NCI-H460 (cell line): Measurements from ENCODE around the gene MAP4K4. TPM values are rescaled to one million over a fixed set of nuclear protein-coding genes. Genes with fewer than 3 reads are reported as not detected.

Experiments used
- DNase-seq: peaks from one replicate; pipeline ENCODE4 v3.0.0-alpha.2; 2016; ENCODE audit warnings: low read depth; ENCODE audit errors: extremely low read depth
- polyA plus RNA-seq: library from polyadenylated mRNA; depleted of rRNA; stranded (reverse); fragments of >200 nt; gene quantifications from 2 replicates; pipeline ENCODE4 v1.2.3, GENCODE V29; 2014; cell fraction: nucleus; rRNA removed
- total RNA-seq: library from RNA; depleted of rRNA; stranded (reverse); fragments of >200 nt; shearing (Covaris generic); gene quantifications from 2 replicates; pipeline ENCODE4 v1.2.3, GENCODE V29; 2014; rRNA removed

MAP4K4 gene
- 35.6 and 40.2 TPM in 2 replicates for total RNA-seq
- 16.3 and 16.8 TPM in 2 replicates for polyA plus RNA-seq

- DNase-seq = peak; percentile 73
These were observed at the start of gene MAP4K4 for GRCh38 chr2:101697124-101698013. Gene MAP4K4 (plus strand): TSS chr2:101697707. CDS start chr2:101698081, 374 bp downstream.

- no peak for DNase-seq
These were observed 44.0 kb upstream of the MAP4K4 start for GRCh38 chr2:101653469-101653868.

DNA sequence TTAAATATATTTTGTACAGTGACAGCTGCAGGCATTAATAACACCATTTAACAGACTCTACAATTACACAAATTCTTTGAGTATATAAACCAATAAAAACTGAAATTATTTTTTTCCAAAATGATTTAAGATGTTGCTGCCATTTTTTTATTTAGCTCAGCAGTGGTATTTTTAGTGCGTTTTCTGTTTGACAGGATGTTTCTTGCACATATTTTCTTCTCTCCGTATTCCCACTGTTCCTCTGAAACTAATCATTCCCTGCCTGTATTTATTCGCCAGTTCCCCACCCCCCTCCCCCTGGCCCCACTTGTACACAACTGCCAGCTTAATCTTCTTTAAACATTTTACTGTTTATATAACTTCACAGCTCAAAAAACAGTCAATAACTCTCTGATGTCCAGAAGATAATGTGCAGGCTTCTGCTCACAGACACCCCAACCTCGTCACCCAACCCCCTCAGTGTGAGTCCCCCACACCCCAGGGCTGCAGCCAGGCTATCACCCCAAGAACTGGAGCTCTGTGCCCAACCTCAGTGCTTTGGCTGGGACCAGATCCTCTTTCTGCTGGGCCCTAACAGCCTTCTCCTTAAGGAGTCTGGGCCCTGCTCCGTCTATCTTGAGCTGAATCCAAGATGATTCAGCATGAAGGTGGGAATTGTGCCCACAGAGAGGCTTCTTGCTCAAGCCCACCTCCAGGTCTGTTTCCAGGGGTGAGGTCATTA lies 41.6 kb upstream of the MAP4K4 start:
- no peak for DNase-seq

DNA sequence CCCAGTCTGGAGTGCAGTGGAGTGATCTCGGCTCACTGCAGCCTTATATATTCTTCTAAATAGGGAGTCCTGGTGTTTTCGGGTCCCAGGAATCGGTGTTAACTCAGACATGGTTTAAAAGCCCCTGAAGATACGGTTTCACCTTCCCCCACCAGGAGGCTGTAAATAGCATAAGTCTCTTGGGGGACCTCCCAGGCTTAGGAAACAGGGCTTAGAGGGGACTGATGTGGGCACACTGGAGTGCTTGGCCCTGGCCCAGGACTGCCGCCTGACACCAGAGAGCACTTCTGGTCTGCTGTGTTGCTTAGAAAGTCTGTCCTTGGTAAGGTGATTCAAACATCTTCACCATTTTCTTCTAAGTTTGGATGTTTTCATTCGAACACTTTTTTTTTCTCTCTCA lies 39.7 kb upstream of the MAP4K4 start:
- no peak for DNase-seq

DNA sequence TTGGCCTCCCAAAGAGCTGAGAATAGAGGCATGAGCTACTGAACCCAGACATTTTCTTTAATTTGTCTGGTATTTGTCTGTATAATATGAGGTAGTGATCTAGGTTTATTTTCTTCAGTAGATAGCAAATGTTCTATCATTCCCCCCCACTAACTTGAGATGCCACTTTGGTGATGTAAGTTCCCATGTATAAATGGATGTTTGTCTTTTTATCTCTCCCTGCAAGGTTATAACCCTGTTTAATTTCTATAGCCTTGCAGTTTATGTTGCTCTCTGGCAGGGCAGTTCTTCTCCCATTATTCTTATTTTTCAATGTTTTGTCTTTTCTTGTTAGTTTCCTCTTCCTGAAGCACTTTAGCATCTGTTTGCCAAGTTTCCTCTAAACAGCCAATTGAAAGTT lies 39.1 kb upstream of the MAP4K4 start:
- DNase-seq = no peak

DNA sequence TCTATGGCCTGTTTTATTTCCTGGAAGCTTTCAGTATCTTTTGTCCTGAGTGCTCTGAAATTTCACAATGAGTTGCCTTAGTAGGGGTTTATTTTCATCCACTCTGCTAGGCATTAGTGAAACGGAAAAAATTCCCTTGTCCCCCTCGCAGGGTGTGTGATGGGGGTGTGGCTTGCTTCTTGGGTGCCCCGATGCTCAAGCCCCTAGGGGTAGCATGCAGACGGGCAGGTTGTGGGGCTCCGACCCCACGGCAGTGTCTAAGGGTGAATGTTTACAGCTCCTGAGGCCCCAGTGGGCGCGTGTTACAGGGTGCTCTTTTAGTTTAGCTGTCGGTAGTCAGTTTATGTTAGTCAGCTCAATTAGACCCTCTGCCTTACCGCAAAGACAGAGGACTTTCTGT lies 32.2 kb upstream of the MAP4K4 start:
- no peak for DNase-seq

DNA sequence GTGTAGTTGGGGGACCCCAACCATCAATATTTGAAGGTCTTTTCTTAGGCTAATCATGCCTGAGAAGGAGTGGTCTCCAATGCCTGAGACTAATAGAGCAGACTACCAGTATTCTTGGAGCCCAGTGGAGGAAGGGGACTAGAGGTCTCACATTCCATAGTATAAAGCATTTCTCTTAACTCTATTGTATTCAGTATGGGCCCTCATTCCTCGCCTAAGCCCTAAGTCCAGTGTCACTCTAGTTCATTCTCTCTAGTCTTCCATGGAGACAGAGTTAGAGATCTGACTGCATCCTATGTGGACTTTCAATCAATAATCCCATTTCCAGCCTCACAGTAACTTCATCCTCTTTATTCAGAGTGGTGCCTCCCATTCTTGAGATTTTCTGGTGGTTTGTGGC lies 29.7 kb upstream of the MAP4K4 start:
- no peak for DNase-seq

- DNase-seq = no peak
These were observed 25.5 kb upstream of the MAP4K4 start for GRCh38 chr2:101672047-101672446.

GRCh38 chr2:101673920-101674319 lies 23.6 kb upstream of the MAP4K4 start:
- no peak for DNase-seq

GRCh38 chr2:101675512-101675911 lies 22.0 kb upstream of the MAP4K4 start:
- DNase-seq = no peak

DNA sequence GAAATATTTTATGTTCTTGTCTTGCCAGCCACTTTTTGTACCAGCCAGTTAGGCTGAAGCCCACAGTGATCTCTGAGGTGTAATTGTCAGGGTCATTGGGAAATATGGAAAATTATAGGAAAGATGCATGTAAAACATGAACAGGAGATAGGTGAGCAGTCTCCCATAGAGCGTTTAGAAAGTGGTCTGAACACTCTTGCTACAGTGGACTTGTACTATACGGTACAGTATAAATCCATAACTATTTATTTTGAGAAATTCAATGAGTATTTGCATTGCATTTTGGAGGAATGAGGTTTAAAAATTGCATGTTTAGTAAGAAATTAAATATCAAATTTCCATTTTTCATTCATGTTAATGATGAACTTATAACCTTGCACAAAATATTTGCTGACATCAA lies 20.8 kb upstream of the MAP4K4 start:
- no peak for DNase-seq

- DNase-seq = no peak
These were observed 19.8 kb upstream of the MAP4K4 start for GRCh38 chr2:101677658-101678057.

DNA sequence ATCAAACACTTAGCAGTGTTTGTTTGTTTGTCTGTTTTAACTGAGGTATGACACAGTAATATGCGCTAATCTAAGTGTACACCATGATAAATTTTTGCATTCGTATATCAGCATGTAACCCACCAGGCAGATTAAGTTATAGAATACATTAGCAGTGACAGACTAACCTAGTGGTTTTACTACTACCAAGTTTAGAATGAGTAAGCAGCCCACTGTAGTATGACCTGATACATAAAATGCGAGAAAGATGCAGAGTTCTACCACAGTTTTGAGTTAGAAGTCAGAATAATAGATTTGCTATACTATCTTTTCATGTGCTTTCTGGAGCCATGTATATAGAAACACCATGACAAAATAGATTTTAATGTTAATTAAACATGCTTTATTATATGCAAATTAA lies 19.1 kb upstream of the MAP4K4 start:
- DNase-seq = no peak

DNA sequence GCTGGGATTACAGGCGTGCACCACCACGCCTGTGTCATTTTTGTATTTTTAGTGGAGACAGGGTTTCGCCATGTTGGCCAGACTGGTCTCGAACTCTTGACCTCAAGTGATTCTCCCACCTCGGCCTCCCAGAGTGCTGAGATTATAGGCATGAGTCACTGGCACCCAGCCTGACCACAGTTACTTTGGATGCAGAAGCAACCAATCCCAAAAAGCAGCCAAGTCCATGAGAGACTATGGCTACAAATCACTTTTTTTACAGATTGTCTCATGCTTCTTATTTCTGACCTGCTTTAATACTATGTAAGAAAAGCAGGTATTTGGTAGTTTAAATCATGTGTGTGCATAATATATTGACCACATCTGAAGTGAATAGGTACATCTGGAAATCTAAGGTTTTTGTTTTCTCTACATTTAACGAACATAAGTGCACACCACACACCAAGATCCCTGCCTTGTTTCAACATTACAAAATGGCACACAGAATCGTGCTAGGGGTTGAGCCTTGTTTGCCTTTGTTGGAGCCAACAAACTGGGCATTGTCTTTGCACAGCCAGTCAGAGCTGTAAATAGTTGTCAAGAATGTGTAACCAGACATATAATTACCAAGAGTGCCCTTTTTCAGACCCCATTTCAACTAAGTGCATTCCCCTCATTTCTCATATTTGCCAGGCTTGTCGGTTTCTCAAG lies 18.3 kb upstream of the MAP4K4 start:
- no peak for DNase-seq

GRCh38 chr2:101679801-101680487 lies 17.6 kb upstream of the MAP4K4 start:
- DNase-seq = no peak

- no peak for DNase-seq
These were observed 15.2 kb upstream of the MAP4K4 start for GRCh38 chr2:101682311-101682710.

DNA sequence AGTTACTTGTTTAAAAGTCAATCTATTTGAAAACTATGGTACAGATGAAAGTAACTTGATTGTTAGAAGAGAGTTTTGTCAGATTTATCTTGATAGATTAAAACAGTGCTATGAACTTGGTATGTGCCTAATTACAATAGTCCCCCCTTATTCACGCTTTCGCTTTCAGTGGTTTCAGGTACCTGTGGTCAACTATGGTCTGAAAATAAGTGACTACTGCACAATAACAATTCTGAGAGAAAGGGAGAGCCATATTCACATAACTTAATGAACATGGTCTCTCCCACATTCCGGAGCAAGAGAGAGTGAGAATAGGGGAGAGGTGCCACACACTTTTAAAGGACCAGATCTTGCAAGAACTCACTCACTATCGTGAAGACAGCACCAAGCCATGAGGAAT lies 13.2 kb upstream of the MAP4K4 start:
- DNase-seq = no peak

DNA sequence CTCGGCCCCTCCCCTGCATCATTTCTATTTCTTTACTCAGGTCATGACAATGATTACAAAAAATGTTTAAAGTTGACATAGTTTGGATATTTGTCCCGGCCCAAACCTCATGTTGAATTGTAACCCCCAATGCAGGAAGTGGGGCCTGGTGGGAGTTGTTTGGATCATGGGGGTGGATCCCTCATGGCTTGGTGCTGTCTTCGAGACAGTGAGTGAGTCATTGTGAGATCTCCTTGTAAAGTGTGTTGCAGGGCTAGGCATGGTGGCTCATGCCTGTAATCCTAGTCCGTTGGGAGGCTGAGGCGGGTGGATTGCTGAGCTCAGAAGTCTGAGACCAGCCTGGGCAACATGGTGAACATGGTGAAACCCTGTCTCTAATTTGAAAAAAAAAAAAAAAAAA lies 9.2 kb upstream of the MAP4K4 start:
- no peak for DNase-seq

DNA sequence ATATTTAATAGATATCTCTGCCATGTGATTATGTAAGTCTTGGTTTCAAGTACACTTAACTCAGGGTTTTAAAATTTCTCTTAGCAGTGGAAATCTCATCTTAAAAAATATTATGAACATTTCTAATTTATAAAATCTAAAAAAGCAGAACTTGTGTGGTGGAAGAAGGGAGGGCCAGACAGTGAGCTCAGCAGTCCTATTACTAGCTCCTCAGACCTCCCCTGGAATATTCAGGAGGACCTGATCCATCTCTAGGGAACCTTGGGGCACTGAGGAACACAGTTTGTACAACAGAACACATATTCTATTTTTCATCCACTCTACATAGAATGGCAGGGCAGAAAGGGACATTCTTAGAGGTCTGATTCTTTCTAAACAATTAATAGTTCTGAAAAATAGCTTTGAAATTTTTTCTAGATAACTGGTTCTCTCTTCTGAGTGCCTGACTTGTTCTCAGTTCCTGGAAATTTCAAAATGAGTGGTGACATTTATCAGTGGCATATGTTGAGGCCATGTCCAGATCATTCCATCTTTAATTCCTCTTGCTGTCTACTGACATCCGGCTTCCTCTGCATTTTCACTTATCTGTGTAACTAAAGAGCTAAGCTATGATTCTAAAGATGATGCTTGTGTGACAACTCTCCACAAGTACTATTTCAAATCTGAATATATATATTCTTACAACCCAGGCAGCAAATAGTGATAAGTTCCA lies 8.2 kb upstream of the MAP4K4 start:
- DNase-seq = no peak

DNA sequence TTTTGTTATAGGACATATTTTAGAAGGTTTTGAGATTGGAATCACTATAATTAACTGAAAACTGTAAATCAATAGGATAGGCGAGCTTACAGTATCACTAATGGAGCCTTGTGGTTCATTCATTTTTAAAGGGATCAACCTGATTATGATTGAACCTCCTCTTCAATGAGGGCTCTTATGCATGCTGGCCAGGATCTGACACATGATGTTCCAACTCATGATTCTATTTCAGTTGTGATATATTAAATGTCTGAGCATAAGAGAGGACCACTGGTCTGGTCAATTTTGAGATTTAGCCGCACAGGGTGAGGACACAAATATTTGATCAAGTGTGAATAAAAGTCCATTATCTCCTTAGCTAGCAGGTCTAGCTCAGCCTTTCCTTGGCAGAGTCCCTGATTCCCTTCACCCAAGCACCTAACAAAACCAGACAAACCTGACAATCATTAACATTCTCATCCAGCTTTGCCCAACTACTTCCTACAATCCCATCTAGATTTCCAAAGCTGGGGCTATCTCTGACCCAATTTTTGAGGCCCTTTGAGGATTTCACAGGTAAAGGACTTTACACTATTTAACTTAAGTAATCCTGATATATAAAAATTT lies 6.9 kb upstream of the MAP4K4 start:
- DNase-seq = no peak
